HG03159 (cell line): Measurements from ENCODE around the gene HTRA1.

Source experiments
- ATAC-seq: cut with Tn5 transposase; IDR thresholded peaks from one replicate; pipeline ENCODE4 v1.9.1; 2021; ENCODE audit warnings: mild to moderate bottlenecking, moderate library complexity; ENCODE audit not compliant: unreplicated experiment

HTRA1 gene

DNA sequence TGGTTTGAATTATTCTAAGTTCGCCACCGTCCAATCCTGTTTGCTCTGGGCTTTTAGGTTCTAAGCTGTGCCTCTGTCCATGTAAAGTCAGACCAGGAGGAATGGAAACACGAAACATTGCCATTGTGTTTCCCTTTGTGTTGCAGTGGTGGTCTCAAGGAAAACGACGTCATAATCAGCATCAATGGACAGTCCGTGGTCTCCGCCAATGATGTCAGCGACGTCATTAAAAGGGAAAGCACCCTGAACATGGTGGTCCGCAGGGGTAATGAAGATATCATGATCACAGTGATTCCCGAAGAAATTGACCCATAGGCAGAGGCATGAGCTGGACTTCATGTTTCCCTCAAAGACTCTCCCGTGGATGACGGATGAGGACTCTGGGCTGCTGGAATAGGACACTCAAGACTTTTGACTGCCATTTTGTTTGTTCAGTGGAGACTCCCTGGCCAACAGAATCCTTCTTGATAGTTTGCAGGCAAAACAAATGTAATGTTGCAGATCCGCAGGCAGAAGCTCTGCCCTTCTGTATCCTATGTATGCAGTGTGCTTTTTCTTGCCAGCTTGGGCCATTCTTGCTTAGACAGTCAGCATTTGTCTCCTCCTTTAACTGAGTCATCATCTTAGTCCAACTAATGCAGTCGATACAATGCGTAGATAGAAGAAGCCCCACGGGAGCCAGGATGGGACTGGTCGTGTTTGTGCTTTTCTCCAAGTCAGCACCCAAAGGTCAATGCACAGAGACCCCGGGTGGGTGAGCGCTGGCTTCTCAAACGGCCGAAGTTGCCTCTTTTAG, 52.9 kb downstream of the HTRA1 start:
- ATAC-seq, result no peak

DNA sequence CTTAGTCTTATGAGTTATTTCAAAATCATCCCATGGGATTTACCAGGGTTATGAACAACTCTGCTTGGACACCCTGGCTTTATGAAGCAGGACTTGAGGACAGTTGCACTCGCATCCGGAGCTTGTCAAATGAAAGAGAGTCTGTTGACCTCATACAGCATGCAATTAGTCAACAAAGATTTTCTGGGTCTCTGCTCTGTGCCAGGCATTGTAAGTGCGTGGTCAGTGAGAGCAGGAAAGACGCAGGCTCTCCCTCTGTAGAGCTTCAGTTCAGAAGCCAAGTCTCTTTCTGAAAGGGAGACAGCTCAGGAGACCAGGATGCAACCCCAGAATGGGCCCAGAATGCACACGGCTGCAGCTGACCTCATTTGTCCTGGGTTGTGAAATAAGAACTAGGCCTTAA, 53.7 kb downstream of the HTRA1 start:
- ATAC-seq, result no peak

DNA sequence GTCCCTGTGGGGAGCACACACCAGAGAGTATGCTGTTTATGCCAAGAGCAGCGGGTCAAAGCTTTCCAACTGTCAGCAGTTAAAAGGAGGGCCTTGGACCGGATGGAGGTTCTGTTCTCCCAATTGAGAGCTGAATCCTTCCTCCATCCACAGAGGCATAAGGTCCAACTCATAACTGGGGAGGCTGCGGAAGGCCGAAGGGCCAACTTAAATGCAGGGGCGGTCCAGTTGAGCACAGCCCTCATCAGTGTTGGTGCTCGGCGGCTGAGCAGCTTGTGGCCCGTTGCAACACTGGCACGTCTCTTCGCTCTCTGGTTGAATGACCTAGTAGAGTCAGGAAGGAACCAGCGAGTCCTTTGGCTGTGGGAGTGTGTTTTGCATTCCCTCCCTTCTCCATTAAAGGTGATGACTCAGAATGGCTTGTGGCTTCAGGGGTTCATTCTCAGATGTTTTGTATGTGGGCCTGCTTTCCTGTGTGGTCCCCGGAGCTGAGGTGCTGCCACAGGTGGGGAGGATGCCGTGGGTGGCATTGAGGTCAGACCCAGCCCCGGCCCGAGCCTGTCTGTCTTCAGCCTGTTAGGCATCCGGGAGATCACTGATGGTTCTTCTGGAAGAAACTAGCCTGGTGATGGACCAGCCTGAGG, 54.4 kb downstream of the HTRA1 start:
- ATAC-seq, result no peak

DNA sequence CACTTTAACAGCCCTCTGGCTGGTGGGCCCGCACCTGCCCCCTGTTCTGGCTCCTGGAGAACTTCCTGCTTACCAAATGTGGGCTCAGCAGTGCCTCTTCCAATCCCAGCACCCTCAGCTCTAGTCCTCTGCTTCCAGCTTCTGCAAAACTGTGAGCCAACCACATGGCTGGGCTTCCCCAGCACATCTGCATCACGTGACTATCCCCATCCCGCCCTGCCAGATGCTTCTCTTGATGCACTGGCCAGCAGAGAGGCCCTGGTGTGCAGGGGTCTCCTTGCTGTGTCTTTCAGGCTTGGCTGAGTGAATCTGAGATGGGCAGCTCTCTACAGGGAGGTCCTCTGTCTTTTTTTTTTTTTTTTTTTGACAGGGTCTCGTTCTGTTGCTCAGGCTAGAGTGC, 55.4 kb downstream of the HTRA1 start:
- ATAC-seq, result no peak

DNA sequence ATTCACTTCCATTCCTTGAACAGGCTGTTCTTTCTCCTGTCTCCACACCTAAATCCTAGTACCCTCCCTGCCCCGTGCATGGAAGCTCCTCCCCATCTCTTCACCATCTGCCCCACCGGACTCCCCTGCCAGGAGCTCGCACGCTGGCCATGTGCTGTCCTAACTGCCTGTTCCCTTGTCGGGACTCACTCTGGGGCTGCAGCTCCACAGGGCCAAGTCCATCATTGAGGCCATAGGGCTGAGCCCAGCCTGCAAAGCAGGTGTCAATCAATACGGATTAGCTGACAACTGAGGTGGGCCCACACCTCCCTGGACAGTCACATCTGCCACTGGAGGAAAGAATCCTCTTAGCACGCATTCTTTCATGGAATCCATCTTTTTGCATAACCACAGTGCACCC, 57.8 kb downstream of the HTRA1 start:
- no peak for ATAC-seq

DNA sequence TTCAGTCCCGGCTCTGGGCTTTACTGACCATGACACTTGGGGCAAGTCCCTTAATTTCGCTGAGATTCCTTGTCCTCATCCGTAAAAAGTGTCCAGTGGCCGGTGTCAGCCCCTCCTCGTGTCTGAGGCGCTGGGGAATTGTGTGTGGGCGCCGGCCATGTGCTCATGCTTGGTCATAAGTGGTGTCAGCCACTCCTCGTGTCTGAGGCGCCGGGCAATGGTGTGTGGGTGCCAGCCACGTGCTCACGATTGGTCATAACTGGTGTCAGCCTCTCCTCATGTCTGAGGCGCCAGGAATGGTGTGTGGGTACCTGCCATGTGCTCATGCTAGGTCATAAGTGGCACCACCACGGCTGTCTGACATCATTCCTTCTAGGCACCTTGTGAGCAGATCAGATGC, 58.5 kb downstream of the HTRA1 start:
- ATAC-seq, result no peak

DNA sequence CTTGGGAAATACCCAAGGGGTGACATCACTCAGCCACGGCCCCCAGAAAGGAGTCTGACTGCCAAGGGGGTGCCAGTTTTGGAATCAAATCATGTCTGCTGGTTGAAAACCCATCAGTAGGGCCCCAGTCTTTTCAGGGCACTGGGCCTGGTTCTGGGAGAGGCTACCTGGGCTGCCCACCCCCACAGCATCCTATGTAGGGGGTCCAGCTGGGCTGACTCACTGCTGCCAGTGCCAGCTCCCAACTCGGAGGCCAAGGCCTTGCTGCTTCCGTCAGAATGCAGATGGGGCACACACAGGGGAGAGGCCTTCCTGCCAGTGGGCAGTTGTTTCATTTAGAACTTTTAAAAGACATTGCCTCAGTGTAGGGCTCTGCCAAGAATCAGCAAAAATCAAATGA, 59.7 kb downstream of the HTRA1 start:
- ATAC-seq, result no peak

DNA sequence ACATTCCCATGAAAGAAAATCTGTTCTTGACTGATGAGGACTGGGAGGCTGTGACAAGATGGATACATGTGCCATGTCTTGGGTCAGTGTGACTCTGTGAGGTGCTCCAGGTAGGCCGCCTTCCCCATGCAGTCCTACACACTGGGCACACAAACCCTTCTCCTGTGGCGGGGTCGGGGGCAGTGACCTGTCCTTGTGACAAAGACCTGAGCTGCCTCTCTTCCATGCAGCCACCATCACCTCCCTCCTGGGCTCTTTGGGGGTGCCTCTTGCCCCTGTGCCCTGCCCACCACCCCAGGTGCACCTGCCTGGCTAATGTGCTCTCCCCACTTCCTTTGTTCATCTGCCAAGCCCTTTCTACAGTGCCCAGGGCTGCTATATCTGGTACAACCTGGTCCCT, 63.5 kb downstream of the HTRA1 start:
- ATAC-seq, result no peak

DNA sequence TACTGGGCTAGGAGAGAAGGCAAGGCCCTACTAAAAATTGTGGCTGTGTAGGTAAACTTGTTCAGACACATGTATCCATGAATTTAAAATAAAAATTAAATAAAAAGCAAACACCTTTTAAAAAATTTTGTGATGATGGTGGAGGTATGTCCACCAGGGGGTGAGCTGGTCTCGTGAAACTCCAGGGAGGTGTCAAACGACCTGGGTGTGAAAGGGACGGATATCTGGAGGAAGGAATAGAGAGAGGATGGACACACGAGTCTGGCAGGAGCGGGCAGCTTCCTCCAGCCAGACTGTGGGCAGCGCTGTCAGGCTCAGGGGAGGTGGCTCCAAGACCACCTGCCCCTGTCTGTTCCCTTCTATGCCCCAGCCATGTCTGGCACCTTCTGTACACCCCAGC, 64.4 kb downstream of the HTRA1 start:
- ATAC-seq, result no peak

DNA sequence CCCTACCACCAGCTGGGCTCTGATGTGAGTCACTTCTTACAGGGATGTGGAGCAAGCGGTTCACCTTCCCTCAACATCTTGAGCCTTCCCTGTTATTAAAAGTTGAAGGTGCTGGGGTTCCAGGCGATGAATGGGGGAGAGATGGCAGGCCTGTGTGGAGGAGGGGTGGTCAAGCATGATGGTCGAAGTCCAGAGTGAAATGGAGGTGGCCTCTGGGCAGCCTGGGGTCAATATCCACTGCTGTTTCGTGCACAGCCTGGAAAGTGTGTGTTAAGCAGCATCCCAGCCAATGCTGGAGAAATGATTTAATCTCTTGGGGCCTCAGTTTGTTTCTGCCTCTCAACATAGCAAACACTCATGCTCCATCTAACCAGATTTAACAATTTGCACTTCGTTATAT, 65.5 kb downstream of the HTRA1 start:
- ATAC-seq, result no peak

DNA sequence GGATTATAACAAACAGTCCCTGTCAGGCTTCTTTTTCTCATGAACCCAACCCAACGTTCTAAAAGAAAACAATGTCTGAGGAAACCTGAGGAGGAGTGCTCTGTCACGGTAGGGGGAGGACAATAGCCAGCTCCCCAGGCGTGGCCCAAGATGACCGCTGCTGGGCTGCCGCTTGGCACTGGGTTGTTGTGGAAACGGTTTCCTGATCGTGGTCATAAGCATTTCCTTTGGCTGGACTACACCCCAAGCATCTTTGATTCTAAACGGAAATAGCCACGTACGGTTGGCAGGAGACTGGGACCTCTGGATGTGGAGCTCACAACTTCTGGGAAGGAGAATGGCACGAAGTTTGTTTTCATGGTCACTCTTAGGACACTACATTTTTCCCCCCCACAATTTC, 68.8 kb downstream of the HTRA1 start:
- ATAC-seq, result no peak

DNA sequence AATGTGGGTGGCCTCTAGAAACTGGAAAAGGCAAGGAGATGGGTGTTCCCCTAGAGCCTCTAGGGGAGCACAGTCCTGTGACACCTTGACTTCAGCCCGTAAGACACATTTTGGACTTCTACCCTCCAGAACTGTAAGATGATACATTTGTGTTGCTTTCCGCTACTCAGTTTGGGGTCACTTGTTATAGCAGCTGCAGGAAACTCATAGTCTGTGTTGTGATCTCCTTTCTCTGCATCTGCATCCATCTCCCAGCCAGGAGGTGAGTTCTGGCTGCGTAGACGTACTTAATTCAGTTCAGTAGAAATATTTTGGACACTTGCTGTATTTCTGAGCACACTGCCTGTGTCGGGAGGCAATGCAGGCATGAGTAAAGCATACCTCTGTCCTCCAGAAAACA, 69.9 kb downstream of the HTRA1 start:
- ATAC-seq, result no peak

DNA sequence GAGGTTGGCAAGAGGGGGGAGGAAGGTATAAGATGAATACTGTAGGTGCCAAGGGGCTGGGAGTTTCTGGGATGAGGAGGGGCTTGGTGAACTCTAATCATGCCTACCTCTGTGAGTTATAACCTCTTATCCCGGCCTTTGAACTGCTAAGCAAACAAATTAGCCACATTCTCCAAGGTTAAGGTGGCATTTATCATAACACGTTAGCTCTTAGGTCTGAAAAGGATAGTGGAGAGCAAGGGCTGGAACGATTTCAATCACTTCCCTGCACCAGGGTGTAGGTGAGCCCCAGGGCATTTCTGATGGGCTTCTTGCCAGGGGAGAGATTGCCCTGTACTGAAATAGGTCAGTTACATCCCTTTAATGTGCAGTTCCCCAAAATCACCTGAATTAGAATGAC, 70.6 kb downstream of the HTRA1 start:
- ATAC-seq, result no peak

DNA sequence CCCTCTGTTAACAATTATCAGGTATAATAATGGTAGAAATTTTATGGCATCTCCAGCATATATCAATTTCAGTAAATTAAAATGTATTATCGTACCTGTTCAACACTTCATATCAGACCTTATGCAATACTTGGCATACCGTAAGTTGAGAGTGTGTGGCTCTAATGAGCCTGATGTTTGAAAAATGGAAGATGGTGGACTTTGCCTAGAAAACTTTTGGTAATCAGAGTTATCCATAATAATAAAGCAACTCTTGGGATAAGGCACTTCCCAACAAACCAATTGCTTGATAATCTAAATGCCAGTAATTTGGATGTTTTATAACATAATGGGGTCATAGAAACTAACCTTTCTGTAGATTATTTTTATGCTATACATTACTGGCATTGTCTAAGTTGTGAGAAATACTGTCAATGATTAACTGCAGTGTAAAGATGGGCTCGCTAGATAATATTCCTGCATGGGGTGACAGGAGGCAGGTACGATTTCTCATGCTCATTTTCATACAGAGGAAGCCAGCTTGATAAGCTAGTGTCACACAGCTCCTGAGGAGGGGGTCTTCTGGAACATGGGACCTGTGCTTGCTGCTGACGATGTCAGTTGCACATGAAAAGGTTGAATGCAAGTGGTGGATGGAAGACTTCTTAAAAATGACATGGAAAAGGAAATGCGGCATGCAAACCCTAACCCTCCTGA, 71.4 kb downstream of the HTRA1 start:
- ATAC-seq, result no peak

DNA sequence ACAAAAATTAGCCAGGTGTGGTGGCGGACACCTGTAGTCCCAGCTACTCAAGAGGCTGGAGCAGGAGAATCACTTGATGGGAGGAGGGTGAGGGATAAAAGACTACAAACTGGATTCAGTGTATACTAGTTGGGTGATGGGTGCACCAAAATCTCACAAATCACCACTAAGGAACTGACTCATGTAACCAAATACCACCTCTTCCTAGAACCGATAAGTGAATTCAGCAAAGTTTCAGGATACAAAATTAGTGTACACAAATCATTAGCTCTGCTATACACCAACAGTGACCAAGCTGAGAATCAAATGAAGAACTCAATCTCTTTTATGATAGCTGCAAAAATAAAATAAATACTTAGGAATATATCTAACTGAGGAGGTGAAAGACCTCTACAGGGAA, 76.2 kb downstream of the HTRA1 start:
- ATAC-seq, result no peak

DNA sequence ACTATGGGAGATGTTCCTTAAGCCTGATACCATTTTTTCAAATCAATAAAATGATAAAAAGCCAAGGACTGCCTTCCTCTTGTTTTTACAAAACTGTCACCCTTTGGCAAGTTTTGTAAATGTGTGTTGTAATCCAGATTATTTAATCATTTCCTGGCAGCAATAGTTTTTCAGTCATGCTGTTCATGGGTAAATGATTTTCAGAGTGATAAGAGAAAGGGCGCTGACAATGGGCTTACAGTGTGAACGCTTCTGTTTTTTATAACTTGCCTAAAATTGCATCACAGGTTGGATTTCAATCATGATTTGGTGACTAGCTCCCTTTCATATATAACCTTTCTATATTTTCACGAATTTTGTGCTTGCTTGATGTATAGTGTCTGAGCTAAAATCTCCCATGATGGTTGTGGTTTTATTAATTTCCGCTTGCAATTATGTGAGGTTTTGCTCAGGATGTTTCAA, 80.2 kb downstream of the HTRA1 start:
- ATAC-seq, result no peak

DNA sequence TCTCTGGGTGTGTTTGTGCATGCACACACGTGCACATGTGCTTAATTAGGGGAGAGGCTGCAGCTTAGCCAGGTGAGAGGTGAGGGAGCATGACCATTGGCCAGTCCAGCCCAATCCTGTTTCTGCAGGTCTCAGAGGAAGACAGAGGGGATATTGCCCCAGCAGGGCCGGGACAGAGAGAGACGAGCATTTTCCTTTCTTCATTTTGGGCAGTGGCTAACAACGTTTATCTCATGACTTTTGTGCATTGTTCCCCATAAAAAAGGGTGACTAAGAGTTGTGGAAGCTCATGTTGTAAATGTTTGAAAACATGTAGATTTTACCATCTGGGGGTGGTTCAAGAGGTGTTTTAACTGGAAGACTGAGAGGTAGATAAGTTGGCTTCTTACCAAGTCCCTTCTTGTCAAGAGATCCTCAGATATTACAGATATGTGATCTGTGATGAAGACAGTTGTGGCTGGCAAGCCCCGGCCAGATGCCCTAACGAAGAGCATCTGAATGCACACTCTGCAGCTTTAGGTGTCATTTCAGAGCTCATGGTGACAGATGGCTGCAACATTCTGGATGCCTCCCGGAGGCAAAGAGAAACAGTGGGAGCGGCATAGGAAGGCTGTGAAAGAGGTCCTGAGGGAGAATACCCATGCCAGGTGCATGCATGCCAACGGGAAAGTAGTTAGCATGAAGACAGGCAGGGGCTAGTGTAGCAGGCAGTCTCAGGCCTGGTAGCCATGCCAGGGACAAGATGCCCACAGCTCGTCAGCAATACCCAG, 82.5 kb downstream of the HTRA1 start:
- no peak for ATAC-seq

DNA sequence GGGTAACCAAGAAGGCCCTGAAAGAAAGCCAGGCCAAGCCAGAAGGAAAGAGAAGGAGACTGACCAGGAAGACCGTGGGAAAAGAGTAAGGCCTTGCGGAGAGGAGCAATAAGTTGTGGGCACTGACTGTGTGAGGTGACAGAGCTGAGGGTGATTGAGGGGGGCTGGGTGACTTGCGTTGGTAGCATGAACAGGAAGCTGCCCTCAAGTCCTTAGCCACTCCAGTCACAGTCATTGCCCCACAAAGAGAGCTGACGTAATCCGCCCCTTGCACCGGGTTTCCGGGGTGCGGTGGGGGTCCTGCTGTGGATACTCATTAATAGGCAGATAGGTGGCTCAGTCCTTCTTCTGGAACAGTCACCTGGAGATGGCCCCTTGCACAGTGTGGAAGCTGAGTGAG, 83.1 kb downstream of the HTRA1 start:
- no peak for ATAC-seq

DNA sequence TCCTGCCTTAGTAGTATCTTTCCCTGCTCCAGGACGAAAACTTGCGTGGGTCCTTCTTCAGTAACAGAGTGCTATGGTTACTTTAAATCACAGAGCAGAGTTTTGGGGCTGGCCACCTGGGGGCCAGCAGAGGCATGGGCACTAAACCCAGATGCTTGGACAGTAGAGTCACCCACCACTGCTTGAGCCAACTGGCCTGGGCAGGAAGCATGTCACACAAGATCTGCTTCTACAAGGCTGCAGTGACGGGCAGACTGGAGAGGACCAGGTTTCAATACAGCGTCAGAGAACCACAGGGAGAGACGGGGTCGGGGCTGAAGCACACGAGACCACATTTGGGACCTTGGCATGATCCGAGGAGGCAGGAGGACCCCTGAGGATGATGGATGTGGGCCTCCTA, 84.9 kb downstream of the HTRA1 start:
- ATAC-seq, result no peak

DNA sequence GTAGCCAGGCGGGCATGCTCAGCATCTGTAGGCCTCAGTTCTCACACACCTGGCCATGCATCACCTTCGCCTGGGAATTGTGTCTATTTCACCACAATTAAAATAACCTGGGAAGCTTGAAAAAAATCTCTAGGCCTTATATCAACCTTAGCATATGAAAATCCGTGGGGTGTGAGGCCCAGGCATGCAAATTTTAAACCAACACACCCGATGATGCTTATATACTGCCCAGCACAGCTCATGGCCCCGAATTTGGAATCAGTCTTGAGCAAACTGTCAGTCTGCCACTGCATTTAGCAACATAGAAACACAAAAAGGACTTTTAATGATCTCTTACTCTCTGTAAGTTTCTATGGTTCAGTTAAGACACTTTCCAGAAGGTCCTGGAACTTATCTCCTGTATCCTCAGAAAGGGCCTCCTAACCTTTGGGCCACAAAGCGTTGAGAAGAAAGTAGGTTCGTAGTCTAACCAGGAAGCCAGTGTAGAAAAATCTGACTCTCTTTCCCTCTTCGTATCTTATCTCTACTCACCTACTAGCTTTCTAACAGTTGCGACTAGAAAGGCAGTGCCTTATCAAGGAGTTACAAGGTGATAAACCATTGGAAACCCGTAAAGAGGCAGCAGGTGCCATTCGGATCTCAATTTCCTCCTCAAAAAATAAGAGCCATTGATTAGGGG, 87.2 kb downstream of the HTRA1 start:
- no peak for ATAC-seq

DNA sequence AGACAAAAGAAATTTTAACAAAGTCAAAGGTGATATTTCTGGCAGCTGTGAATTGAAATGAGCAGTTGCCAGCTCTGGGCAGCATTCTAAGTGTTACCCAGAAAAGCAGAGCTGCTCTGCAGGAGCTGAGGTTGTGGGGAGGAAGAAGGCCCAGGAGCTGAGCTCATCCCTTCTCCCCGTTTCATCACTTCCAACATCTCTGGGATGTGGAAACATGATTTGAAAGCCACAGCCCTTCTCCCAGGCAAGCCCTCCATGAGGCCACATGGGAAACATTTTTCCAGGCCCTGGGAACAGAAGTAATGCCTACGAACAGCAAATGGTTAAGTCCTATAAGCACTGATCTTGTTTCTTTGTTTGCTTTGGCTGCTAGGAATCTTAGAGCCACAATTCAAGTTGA, 88.3 kb downstream of the HTRA1 start:
- ATAC-seq, result no peak
